ENCODE data around the gene CISD3. TPM values are rescaled to one million over a fixed set of nuclear protein-coding genes. Genes with fewer than 3 reads are reported as not detected.

Gene CISD3
- total and polyA plus RNA-seq, 8 donors = 27.5 to 44.3 (median 30.9) TPM

GRCh38 chr17:38691154-38691553, 39.0 kb upstream of the CISD3 start:
- Histone ChIP-seq H3K27ac (no peak overlapping the region), H3K36me3 (no peaks in the 10 kb centered on the region)
- WGBS, 2 donors = 82 to 94% methylated on average over 3 to 4 of the region's 4 CpGs

GRCh38 chr17:38693700-38694329, 36.3 kb upstream of the CISD3 start:
- no peaks in the 10 kb centered on the region for H3K27me3 ChIP-seq
- H3K27ac ChIP-seq = no peak overlapping the region
- H3K4me1 ChIP-seq = peaks cover 0 to 5% (median 0%) of the 10 kb centered on the region in 3 donors
- FAIRE-seq (no peak), ATAC-seq (peak; percentile 50 to 86 (median 80)), DNase-seq (peak in 4 of 6 donors; percentile 52 to 64 (median 56))
- WGBS, 2 donors = 55 to 58% methylated on average over 12 of the region's 12 CpGs
- intact Hi-C loops (cut with DNase I) = no loop called here
- TF ChIP-seq CTCF (IDR thresholded peaks at IDR 0.05) = no peak
- no peaks in the 10 kb centered on the region for H3K36me3 ChIP-seq
- H3K4me3 ChIP-seq = no peak overlapping the region
- H3K9me3 ChIP-seq = no peaks in the 10 kb centered on the region

More at GRCh38 chr17:38691154-38691553, 39.0 kb upstream of the CISD3 start:
- no peak for DNase-seq
- Histone ChIP-seq H3K27me3 (no peaks in the 10 kb centered on the region), H3K9me3 (no peaks in the 10 kb centered on the region), H3K4me1 (peaks cover 0 to 5% (median 0%) of the 10 kb centered on the region in 3 donors), H3K4me3 (no peak overlapping the region)
- no peak for TF ChIP-seq CTCF (IDR thresholded peaks at IDR 0.05)
- intact Hi-C loops (cut with DNase I) = no loop called here
- no peak for ATAC-seq
- FAIRE-seq = no peak

- Histone ChIP-seq H3K4me1 (peaks cover 5 to 22% (median 9%) of the 10 kb centered on the region in 3 donors), H3K27me3 (no peaks in the 10 kb centered on the region), H3K9me3 (no peaks in the 10 kb centered on the region), H3K27ac (no peak overlapping the region), H3K36me3 (no peaks in the 10 kb centered on the region), H3K4me3 (no peak overlapping the region)
- FAIRE-seq (no peak), ATAC-seq (no peak), DNase-seq (no peak)
- intact Hi-C loops (cut with DNase I) = no loop called here
- no peak for TF ChIP-seq CTCF (IDR thresholded peaks at IDR 0.05)
- WGBS, 2 donors = 67 to 74% methylated on average over 4 of the region's 4 CpGs
Measured at GRCh38 chr17:38697061-38697820, 32.9 kb upstream of the CISD3 start.

GRCh38 chr17:38698760-38699159, 31.4 kb upstream of the CISD3 start:
- H3K9me3 ChIP-seq = no peaks in the 10 kb centered on the region
- no peak for TF ChIP-seq CTCF (IDR thresholded peaks at IDR 0.05)
- no peak for FAIRE-seq
- no peak overlapping the region for H3K4me3 ChIP-seq
- WGBS, 2 donors = 57 to 69% methylated on average over 5 of the region's 5 CpGs
- no peaks in the 10 kb centered on the region for H3K27me3 ChIP-seq
- no peaks in the 10 kb centered on the region for H3K36me3 ChIP-seq
- ATAC-seq = no peak
- no peak for DNase-seq
- H3K27ac ChIP-seq = no peak overlapping the region
- intact Hi-C loops (cut with DNase I) = no loop called here
- H3K4me1 ChIP-seq = peaks cover 5 to 20% (median 9%) of the 10 kb centered on the region in 3 donors

Measured in pancreas (tissue), 10 donors.